Measurements from ENCODE around the gene CDH4.

- TF ChIP-seq CTCF (conservative IDR thresholded peaks at IDR 0.05) (no peak), ZFX (IDR thresholded peaks at IDR 0.05) (no peak)
Observed at GRCh38 chr20:61593516-61593915, 341.5 kb downstream of the CDH4 start.

Data from C4-2B (cell line).